Umbilical cord (tissue), 2 donors: Measurements from ENCODE around the gene PPP1R3D. TPM values are rescaled to one million over a fixed set of nuclear protein-coding genes. Genes with fewer than 3 reads are reported as not detected.
"Not testable (repeated sequence)": the region's sequence is repeated elsewhere in the genome, so short reads cannot be mapped to it uniquely, and the experiment has no call there.

Source experiments
- DNase-seq: peaks from one replicate; pipeline ENCODE4 v3.0.0-alpha.2; 2015; ENCODE audit warnings: low spot score
- total RNA-seq: library from RNA; depleted of rRNA; stranded (reverse); fragments of >200 nt; gene quantifications from one replicate; pipeline ENCODE4 v1.2.3, GENCODE V29; 2014; ENCODE audit warnings: low replicate concordance; ENCODE audit not compliant: insufficient read depth

PPP1R3D gene
- total RNA-seq = 8.4 TPM

DNA sequence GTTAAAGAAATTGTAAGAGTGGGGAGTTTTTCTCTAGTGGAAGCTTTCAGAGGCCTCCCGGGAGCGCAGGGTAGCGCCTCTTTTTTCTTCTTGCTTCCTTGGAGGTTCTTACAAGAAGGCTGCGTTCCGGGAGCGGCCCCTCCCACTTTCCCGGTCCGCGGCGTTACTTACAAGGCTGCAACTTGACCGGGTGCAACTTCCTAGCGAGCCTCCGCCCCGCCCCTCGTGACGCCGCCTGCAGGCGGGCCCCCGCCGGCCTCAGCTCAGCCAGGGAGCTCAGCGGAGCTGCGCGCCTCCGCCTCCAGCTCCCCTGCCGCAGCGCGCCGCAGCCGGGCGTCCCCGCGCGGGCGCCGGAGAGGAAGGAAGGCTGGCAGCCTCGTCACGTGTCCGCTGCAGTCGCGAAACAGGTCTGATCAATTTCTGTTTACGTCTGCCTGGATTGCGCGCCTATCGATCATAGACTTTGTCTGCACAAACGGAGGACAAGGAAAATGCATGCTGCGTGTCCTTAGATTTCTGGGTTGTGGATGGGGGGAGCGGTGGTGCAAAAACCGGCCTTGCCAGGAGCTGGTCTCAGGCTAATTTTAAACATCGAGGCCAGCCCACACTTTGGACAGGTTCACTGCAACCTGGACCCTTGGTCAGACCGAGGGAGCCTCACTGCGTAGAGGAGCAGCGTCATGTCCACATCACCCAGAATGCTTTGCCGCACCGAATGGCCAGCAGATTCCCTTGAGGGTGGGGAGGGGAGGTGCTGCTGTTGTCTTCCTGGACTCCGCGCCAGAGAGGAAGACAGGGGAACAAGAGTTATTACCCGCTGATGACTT is at the start of gene PPP1R3D, which contains the start of gene FAM217B:
Gene PPP1R3D, minus strand, starts transcription at position 177 of the 827 bp plus-strand sequence. CDS start 374 bp downstream, outside the sequence.
Gene FAM217B, plus strand, starts transcription at position 261 of the 827 bp plus-strand sequence. CDS start 3,555 bp downstream, outside the sequence.
- DNase-seq = peak; percentile 98

DNA sequence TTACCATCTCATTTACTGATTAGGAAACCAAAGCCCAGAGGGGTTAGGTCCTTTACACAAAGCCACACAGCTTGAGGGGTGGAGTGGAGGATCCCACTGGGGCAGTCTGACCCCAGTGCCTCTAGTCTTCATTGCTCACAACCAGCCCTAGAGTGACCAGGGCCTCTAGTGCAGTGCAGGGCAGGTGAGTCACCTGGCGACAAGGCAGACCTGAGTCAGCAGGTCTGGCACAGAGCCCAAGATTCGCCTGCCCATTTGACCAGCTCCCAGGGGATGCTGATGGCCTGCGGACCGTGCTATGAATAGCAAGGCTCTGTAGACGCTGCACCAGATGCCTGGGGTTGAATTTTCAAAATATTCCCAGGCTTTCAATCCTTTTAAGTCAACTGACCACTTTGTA is 48.0 kb upstream of the PPP1R3D start:
- DNase-seq = no peak

- no peak for DNase-seq
These were observed 47.0 kb upstream of the PPP1R3D start for GRCh38 chr20:59987135-59987534.

- DNase-seq = no peak
These were observed 45.8 kb upstream of the PPP1R3D start for GRCh38 chr20:59985864-59986263.

- DNase-seq = no peak
These were observed 45.1 kb upstream of the PPP1R3D start for GRCh38 chr20:59985164-59985563.

GRCh38 chr20:59984541-59984940 is 44.4 kb upstream of the PPP1R3D start:
- DNase-seq = no peak

DNA sequence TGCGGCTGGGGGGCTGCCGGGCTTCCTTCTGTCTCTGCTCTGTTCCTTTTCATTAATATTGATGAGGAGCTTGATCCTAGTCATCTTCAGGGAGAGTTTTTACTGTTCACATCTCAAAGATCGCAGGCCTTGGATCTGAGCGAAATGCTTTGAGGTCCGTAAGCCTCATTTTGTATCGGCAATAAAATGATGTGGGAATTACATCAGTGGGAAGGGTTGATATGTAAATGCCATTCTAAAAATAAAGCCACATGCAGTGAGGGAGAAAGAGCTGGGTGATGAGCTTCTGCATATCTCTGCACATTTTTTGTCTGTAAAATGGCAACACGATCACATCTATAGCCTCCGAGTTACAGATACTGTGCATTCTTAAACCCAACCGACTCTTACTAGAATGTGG is 43.0 kb upstream of the PPP1R3D start:
- no peak for DNase-seq

- DNase-seq = no peak
These were observed 37.0 kb upstream of the PPP1R3D start for GRCh38 chr20:59977086-59977485.

- no peak for DNase-seq
These were observed 36.2 kb upstream of the PPP1R3D start for GRCh38 chr20:59976156-59976782.

DNA sequence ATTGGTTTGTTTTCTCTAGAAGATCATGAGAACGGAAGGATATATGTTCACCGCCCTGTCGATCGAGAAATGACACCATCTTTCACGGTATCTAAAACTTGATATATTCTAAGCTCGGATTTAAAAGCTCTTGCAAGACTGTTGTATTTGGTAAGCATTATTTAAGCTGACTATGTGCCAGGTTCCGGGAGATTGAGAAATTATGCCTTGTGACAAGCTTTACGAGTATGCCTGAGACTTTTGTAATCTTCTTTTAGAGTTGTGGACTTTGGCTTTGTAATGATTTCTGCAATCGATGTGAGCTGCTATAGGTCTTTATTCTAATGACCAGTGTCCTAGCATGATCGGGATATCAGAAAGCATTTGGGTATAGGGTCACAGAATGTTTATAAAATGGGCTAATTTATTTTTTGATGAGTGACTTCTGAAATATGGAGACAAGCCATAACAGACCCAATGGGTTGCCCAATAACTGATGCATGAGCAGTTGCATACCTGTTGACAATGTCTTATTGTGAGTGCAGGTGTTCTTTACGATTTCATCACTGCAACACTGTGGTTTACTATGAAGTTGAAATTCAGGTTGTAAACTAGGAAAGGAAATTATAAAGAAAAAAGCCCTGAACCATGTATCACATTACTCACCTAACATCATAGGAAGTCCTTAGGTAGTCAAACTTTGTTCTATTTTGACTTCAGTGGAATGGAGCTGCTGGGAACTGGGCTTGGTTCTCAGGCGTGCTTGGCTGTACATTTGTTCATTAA is 32.1 kb upstream of the PPP1R3D start:
- no peak for DNase-seq

DNA sequence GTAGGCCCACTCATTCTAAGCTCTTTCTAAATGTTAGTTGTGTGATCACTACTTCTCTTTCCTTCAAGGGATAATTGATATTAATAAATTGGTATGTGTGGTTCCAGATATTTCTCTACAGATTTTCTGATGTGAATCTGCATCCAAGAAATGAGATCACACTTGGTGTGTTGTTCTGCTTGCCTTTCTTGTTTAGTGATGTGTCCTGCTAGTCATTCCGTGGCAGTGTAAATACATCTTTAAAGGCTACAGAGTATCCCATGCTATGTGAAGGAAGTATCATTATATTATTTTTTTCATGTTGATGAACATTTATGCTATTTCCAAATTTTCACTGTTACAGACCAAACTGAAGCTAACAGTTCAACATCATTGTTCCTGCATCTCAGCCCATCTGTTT is 31.3 kb upstream of the PPP1R3D start:
- DNase-seq = no peak

GRCh38 chr20:59966428-59966827 is 26.3 kb upstream of the PPP1R3D start:
- no peak for DNase-seq

GRCh38 chr20:59962155-59962554 is 22.1 kb upstream of the PPP1R3D start:
- no peak for DNase-seq

- no peak for DNase-seq
These were observed 21.3 kb upstream of the PPP1R3D start for GRCh38 chr20:59961423-59961822.

DNA sequence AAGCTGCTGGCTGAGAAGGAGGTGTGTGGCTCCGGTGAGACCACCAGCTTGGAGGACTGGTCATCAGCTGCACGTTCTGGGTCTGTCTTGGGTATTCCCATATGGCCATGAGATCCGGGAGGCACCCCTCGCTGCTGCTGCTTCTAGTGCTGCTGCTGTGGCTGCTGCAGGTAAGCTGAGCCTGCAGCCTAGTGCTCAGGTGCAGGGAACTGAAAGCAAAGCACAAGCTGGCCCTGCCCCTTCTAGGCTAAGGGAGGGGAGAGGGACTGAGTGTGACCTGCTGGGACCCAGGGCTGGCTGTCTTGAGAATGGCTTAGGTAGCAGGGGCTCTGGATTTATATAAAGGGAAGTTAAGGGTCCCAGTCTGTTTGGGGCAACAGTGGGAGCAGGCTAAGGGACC is 18.5 kb upstream of the PPP1R3D start:
- no peak for DNase-seq

DNA sequence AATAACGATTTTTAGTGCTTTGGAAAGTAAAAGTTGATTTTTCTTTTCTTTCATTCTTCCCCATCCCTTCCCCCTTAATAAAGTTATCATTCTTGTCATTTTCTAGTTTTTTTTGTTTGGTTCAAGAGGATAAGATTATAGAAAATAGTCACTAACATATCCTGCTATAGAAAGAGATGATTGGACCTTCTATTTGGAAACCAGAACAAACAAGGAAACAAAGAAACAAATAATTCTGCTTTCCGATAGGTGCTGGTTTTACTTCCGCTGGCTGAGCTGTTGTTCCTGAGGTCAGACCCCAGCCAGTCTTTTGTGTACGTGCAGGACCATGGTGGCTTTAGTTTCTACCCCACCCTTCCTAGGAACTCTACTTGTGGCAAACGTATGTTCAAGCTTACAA is 18.0 kb upstream of the PPP1R3D start, which contains the start of gene CDH26:
Gene CDH26, plus strand, starts transcription at position 301 of the 400 bp plus-strand sequence. CDS start 304 bp downstream, outside the sequence.
- no peak for DNase-seq

DNA sequence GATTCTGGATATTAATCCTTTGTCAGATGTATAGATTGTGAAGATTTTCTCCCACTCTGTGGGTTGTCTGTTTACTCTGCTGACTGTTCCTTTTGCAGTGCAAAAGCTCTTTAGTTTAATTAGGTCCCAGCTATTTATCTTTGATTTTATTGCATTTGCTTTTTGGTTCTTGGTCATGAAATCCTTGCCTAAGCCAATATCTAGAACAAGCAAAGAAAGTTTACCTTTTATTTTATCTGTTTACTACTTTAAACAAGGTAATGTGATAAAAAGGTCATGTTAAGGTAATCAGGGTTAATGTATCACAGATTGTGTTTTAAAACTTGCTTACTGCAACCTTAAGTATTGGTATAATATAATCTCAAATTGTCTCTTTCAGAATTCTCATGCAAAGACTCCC is 17.5 kb upstream of the PPP1R3D start:
- DNase-seq = not testable (repeated sequence)

- DNase-seq = no peak
These were observed 15.2 kb upstream of the PPP1R3D start for GRCh38 chr20:59955131-59955796.

DNA sequence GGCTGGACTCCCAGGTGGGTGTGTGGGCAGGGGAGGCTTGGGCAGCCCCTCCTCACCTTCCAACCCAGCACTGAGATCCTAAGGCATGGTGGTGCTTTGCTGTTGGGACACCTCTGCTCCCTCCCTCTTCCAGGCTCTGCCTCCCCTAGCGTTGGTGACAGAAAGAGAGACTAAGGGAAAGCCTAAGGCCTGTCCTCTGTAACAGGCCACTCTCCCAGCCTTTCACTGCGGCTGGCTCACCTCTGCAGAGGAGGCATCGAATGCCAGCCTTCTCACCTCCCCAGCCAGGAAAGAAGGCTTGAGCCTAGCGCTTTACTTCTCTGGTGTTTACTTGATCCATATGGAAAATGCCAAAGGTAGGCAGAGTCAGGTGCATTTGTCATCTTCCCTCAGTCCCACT is 14.6 kb upstream of the PPP1R3D start:
- DNase-seq = no peak

DNA sequence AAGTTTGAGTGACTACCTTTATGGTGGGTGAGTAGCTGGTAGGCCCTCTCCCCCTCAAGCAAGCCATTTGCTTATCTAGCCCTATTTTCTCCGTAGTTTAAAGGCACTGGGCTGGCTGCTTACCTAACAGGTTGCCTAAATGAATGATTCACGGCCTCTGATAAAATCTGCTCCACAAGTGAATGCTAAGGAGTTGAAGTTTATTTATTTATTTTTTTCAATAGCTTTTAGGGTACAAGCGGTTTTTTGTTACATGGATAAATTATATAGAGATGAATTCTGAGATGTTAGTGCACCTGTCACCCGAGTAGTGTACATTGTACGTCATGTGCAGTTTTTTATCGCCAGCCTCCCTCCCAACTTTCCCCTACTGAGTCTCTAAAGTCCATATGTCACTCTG is 9.8 kb upstream of the PPP1R3D start:
- no peak for DNase-seq
